Measurements from ENCODE around the gene CLEC2D.

DNA sequence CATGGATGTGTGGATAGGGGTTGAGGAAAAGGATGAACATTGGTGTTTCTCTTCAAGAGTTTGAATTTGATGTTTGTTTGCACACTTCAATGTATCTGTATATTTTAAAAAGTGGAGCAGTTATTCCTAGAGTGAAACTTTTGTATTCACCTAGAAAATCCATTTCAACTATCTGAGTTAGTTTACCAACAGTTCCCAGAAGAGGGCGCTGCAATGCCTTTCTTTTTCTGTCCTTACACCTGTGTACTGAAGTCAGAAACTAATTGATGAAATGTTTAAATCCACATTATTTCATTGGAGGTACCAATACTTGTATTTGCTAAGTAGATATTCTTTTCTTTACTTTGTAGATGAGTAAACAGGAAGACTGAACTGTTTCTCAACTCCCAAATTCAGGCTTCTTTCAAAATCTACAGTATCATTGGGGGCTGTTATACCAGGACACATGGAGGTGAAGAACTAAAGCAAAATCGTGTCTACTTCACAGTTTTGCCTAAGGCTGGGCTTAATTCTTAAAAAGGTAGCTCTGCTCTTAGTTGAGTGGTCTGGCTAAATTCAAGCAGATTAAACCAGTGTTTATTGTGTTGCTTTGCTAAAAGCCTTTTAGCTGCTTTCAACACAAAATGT is 35.2 kb upstream of the CLEC2D start:
- TF ChIP-seq, protein P1, sequence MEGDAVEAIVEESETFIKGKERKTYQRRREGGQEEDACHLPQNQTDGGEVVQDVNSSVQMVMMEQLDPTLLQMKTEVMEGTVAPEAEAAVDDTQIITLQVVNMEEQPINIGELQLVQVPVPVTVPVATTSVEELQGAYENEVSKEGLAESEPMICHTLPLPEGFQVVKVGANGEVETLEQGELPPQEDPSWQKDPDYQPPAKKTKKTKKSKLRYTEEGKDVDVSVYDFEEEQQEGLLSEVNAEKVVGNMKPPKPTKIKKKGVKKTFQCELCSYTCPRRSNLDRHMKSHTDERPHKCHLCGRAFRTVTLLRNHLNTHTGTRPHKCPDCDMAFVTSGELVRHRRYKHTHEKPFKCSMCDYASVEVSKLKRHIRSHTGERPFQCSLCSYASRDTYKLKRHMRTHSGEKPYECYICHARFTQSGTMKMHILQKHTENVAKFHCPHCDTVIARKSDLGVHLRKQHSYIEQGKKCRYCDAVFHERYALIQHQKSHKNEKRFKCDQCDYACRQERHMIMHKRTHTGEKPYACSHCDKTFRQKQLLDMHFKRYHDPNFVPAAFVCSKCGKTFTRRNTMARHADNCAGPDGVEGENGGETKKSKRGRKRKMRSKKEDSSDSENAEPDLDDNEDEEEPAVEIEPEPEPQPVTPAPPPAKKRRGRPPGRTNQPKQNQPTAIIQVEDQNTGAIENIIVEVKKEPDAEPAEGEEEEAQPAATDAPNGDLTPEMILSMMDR (IDR thresholded peaks at IDR 0.05; ENCODE audit: low read depth, low read length, missing input control): peak; percentile 47
- peak; percentile 72 to 79 for TF ChIP-seq RAD21 (IDR thresholded peaks at IDR 0.05)
- TF ChIP-seq JUND (IDR thresholded peaks at IDR 0.05): no peak
- TF ChIP-seq RXRA (IDR thresholded peaks at IDR 0.05): no peak

Data from liver (tissue), 3 donors.